ENCODE results near the gene ST3GAL4.
"Not testable (repeated sequence)": the region's sequence is repeated elsewhere in the genome, so short reads cannot be mapped to it uniquely, and the experiment has no call there.

Gene ST3GAL4

GRCh38 chr11:126391286-126391954 lies 35.9 kb downstream of the ST3GAL4 start:
- DNase-seq, result no peak

- peak; percentile 63 for DNase-seq
These were observed 36.6 kb downstream of the ST3GAL4 start for GRCh38 chr11:126391970-126392632.

GRCh38 chr11:126392633-126393013 lies 37.1 kb downstream of the ST3GAL4 start:
- no peak for DNase-seq

- no peak for DNase-seq
These were observed 37.7 kb downstream of the ST3GAL4 start for GRCh38 chr11:126393143-126393542.

- no peak for DNase-seq
These were observed 38.5 kb downstream of the ST3GAL4 start for GRCh38 chr11:126394036-126394435.

- DNase-seq, result not testable (repeated sequence)
These were observed 39.2 kb downstream of the ST3GAL4 start for GRCh38 chr11:126394634-126395072.

- not testable (repeated sequence) for DNase-seq
These were observed 40.3 kb downstream of the ST3GAL4 start for GRCh38 chr11:126395784-126396183.

GRCh38 chr11:126396266-126396665 lies 40.8 kb downstream of the ST3GAL4 start:
- not testable (repeated sequence) for DNase-seq

- no peak for DNase-seq
These were observed 41.5 kb downstream of the ST3GAL4 start for GRCh38 chr11:126396965-126397364.

- DNase-seq, result no peak
These were observed 42.8 kb downstream of the ST3GAL4 start for GRCh38 chr11:126398296-126398695.

- no peak for DNase-seq
These were observed 43.2 kb downstream of the ST3GAL4 start for GRCh38 chr11:126398721-126399120.

- no peak for DNase-seq
These were observed 44.5 kb downstream of the ST3GAL4 start for GRCh38 chr11:126400019-126400418.

GRCh38 chr11:126400479-126400878 lies 45.0 kb downstream of the ST3GAL4 start:
- no peak for DNase-seq

GRCh38 chr11:126403022-126403581 lies 47.6 kb downstream of the ST3GAL4 start:
- no peak for DNase-seq

- DNase-seq, result no peak
These were observed 48.2 kb downstream of the ST3GAL4 start for GRCh38 chr11:126403658-126404057.

- DNase-seq, result no peak
These were observed 48.9 kb downstream of the ST3GAL4 start for GRCh38 chr11:126404367-126404766.

GRCh38 chr11:126405374-126405773 lies 49.9 kb downstream of the ST3GAL4 start:
- DNase-seq, result no peak

GRCh38 chr11:126405906-126406305 lies 50.4 kb downstream of the ST3GAL4 start:
- no peak for DNase-seq

GRCh38 chr11:126406368-126406767 lies 50.9 kb downstream of the ST3GAL4 start:
- DNase-seq, result no peak

GRCh38 chr11:126407101-126407521 lies 51.6 kb downstream of the ST3GAL4 start:
- DNase-seq, result no peak

- DNase-seq, result no peak
These were observed 52.3 kb downstream of the ST3GAL4 start for GRCh38 chr11:126407682-126408288.

GRCh38 chr11:126408496-126408895 lies 53.0 kb downstream of the ST3GAL4 start:
- DNase-seq, result no peak

GRCh38 chr11:126408901-126409619 lies 53.6 kb downstream of the ST3GAL4 start:
- DNase-seq, result no peak

Measured in NCI-H345 (cell line).